ENCODE data around the gene LRRC8A. TPM values are rescaled to one million over a fixed set of nuclear protein-coding genes. Genes with fewer than 3 reads are reported as not detected.

LRRC8A gene
- polyA plus RNA-seq, 1 donor = 24.2 TPM

DNA sequence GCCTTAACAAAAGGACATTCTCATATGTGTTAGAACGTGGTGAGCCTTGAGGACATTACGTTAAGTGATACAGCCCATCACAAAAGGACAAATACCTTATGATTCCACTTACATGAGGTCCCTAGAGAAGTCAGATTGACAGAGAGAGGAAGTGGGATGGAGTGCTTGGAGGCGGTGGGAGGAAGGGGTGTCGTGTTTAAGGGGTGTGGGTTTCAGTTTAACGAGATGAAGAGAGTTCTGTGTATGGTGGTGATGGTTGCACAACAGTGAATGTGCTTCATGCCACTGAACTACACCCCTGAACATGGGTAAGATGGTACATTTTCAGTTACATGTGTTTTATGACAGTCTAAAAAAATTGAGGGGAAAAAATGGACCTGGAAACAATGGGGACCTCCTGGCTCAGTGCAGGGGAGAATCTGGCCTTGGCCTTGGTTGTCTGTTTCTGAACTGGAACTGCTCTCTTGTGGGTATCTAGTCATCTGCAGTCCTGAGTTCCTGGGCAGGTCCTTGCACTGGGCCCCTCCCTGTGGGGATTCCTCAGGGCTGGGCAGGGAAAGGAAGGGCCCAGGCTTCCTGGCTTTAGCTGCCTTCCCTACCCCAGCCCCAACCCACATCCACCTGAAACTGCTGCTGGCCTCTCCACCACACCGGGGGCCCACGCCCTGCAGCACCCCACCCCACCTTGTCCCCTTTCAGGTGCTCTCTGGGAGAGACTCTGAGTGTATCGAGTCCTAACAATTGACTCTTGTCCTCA lies 17.8 kb downstream of the LRRC8A start:
- DNase-seq = no peak

DNA sequence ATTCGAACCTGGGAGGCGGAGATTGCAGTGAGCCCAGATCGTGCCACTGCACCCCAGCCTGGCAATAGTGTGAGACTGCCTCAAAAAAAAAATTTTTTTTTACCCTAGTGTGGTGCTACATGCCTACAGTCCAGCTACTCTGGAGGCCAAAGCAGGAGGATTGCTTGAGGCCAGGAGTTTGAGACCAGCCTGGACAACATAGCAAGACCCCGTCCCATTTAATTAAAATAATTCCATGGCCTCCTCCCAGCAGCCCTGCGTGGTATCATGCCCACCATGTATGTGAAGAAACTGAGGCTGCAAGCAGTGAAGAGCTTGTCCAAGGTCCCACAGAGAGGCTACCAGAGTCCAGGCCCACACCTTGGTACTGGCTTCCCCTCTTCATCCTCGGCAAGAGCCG lies 19.4 kb downstream of the LRRC8A start:
- no peak for DNase-seq

DNA sequence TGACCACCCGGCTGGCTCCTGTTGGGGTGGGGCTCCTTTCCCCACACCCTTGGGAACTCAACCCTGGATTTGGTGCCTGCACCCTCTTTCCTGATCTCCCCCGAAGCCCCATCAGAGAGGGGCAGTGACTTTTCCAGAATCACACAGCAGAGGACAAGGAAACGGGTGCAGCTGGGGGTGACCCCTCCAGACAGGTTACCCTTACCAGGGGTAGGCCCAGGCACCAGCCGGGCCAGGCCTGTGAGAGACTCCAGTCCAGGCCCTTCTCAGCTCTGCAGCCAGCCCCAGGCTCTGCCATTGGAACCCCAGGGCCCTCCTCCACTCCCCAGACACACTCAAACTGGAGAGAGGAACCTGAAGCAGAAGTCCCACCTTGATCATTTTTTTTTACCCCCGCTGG lies 19.9 kb downstream of the LRRC8A start:
- no peak for DNase-seq

DNA sequence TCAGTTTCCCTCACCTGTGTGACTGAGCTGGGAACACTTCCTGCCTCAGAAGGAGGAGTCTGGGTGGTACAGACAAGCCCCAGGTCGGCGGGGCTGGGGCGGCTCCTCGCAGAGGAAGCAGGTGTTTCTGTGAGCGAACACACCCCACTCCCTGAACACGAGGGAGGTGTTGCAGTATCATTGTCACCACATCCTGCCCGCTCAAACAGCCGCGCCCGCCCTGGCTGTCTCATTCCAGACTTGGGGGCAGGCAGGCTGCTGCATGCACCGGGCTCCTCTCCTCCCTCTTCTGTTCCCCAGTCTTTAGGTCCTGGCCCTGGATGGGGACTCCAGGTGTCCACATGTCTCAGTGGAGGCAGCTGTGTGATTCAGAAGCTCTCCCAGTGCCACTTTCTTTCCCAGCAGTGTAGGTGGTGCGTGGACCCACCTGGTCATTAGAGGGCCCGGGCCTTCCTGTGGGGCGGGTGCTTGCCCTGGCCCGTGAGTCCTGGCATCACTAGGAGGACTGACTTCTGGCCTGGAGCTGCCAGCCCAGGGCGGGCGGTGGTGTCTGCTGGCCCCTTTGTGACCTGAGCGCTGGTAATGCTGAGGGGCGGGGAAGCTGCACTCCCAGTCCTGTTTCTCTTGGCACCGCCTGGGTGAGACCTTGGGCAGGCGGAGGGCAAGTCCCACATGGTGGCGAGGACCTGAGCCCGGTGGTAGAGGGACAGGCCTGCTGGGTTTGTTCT lies 20.6 kb downstream of the LRRC8A start:
- no peak for DNase-seq

DNA sequence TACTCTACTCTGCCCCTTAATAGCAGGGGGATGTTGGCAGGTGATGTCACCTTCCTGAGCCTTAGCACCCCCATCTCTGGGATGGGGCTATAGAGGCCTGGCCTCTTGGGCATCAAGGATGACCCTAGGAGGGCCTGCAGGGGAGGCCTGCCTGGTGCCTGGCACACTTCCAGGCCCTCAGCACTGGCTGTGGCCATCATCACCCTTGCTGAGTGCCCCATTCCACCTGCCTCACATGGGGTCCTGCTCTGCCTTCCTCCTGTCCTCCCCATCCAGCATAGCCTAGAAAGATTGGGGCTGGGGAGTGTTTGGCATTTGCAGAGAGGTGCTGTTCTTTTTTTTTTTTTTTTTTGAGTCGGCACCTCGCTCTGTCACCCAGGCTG lies 21.1 kb downstream of the LRRC8A start:
- no peak for DNase-seq

DNA sequence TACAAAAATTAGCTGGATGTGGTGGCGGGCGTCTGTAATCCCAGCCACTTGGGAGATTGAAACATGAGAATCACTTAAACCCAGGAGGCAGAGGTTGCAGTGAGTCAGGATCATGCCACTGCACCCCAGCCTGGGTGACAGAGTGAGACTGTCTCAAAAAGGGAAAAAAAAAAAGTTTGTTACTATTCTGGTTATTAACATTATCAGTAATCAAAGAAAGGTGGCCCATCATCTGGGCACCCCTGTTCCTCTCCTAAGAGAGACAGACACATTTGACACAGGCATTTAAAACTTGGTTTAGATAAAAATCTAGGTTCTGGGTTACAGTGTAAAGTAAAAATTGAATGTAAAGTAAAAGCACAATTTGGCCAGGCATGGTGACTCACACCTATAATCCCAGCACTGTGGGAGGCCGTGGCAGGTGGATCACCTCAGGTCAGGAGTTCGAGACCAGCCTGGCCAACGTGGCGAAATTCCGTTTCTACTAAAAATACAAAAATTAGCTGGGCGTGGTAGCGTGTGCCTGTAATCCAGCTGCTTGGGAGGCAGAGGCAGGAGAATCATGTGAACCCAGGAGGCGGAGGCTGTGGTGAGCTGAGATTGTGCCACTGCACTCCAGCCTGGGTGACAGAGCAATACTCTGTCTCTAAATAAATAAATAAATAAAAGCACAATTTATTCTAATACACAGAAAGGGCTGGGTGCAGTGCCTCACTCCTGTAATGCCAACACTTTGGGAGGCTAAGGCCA lies 22.1 kb downstream of the LRRC8A start:
- DNase-seq = no peak

DNA sequence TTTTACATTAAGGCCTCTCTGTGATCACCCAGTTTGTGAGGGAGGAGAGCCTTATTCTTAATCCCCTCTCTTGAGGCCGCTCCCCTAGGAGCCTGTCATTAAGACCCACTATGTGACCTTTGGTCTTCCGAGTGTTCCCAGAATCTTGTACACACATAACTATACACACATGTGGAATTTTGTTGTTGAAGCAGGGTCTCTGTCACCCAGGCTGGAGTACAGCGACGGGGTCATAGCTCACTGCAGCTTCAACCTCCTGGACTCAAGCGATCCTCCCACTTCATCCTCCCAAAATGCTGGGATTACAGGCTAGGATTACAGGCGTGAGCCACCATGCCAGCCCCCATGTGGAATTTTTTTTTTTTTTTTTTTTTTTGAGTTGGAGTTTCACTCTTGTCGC lies 24.0 kb downstream of the LRRC8A start:
- no peak for DNase-seq

DNA sequence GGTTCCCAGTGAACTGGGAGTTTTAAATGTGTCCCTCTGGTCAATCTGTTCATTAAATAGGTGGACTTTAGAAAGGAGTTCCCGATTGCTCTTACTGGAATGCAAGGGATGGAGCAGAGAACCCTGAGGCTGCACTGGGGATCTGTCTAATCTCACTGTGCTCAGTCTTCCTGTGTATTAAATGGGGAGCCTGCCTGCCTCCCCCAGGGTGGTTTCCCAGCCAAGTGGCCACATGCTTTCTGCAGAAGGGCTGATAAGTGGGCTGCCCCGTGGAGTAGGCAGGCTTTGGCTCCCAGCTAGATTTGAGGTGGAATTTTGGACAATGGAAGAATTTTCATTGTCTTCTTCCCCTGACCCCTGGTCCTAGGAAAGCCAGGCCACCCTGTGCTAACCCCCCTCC lies 24.8 kb downstream of the LRRC8A start:
- no peak for DNase-seq

DNA sequence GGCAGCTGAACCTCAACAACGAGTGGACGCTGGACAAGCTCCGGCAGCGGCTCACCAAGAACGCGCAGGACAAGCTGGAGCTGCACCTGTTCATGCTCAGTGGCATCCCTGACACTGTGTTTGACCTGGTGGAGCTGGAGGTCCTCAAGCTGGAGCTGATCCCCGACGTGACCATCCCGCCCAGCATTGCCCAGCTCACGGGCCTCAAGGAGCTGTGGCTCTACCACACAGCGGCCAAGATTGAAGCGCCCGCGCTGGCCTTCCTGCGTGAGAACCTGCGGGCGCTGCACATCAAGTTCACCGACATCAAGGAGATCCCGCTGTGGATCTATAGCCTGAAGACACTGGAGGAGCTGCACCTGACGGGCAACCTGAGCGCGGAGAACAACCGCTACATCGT lies 26.4 kb downstream of the LRRC8A start:
- no peak for DNase-seq

DNA sequence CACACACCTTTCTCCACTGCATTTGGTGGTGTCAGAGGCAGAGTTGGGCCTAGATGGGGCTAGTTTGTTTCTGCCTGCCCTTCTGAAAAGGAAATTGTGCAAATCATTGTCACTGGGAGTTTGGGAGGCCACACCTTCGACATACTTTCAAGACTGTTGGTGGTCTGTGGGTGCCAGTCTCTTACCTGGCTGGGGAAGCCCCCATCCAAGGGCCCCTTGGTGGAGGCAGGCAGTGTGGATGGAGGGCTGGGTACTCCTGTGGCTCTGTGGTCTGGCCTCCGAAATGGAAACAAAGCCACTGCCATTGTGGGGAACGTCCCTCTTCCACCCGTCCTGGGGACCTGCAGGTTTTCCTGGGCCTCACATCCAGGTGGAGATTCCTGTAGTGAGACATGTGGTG lies 27.9 kb downstream of the LRRC8A start:
- DNase-seq = no peak

DNA sequence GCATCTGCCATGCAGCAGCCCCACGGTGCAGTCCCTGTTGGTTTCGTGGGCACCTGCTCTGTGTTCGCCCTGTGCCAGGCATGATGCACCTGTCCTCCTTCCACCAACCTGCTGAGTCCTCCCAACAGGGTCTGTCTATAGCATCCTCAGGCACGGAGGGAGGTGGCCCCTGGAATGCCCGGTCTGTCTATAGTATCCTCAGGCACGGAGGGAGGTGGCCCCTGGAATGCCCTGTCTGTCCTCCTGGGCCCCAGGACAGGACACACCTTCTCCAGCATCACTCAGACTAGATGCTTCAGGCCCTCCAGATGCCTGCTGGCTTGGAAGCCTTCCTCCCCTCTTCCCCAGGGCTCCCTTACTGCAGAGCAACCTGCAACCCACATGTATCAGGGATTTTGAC lies 29.0 kb downstream of the LRRC8A start:
- DNase-seq = no peak

DNA sequence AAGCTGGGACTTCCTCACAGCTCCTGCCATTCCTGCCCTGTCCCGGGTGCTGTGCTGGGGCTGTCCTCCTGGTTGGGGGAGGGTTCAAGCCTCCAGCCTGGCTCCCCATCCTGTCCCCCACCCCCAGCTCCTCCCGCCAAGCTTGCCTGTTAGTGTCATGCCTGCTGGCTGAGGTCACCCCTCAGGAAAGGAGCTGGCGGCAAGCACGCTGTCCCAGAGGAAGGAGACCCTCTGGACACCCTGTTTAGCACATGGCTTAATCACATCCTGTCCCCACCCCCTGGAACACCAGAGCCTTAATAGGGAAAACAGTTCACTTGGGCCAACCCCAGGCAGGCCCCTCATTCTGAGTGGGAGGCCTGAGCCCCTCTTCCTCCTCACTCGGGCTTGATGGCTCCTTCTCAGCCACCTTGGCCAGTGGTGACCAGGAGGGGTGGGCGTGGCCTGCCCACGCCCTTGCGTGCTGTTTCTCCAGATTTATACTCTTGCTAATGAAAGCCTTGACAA lies 29.6 kb downstream of the LRRC8A start:
- no peak for DNase-seq

DNA sequence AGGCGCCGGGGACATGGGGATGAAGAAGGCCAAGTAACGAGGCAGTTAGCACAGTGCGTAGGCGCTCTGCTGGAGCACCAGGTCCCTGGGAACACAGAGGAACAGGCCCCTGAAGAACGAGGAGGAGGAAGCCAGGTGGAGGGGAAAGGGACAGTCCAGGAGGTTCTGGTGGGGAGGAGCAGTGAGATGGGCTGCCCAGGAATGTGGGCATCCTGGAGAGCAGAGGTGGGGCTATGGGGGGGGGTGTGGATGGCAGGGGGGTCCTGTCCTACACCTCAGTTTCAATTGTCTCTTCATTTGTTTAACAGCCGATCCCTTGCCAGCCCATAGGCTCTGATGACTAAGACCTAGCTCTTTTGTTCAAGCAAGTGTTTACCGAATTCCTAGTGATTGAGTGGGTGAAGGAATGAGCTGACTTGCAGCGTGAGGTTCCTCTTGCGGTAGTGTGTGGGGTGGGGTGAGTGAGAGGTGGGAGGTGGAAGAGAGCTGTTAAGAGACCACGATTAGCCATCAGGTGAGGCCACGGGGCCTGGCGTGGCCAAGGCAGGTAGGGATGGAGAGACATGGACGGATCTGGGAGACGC lies 30.4 kb downstream of the LRRC8A start:
- DNase-seq = no peak

DNA sequence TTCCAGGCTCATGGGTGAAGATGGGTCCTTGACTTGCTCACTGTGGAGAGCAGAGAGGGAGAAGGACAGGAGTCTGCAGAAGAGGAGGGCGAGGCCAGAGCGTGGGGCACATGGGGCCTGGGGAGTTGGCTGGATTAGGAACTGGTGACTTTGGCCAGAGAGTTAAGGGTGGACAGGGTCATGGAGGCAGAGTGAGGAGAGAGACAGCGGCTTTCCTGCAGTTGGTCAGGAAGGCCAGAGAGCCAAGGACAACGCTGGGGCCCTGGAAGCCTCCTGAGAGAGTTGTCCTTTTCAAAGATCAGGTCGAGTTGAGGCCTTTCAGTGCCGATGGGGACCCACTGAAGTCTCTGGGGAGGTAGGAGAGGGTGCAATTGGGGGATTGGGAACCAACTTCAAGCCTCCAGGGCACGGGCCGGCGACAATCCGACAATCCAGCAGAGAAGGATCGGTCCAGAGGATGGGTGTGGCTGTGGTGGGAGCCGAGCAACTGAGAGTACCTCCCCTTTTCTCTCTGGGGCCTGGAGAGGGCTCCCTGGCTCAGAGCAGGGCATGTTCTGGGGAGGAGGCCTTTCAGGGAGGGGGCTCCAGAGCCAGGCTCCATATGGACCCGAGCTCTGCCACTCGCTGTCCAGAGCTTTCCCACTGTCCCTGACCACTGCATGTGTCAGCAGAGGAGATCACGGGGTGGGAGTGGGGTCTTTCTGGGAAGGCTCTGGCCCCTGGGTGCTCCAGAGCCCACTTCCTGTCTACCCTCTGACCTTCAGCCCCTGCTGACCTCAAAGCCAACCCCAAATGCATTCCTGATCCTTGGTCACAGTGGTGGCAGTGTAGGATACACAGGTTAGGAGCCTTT lies 31.3 kb downstream of the LRRC8A start:
- DNase-seq = no peak

DNA sequence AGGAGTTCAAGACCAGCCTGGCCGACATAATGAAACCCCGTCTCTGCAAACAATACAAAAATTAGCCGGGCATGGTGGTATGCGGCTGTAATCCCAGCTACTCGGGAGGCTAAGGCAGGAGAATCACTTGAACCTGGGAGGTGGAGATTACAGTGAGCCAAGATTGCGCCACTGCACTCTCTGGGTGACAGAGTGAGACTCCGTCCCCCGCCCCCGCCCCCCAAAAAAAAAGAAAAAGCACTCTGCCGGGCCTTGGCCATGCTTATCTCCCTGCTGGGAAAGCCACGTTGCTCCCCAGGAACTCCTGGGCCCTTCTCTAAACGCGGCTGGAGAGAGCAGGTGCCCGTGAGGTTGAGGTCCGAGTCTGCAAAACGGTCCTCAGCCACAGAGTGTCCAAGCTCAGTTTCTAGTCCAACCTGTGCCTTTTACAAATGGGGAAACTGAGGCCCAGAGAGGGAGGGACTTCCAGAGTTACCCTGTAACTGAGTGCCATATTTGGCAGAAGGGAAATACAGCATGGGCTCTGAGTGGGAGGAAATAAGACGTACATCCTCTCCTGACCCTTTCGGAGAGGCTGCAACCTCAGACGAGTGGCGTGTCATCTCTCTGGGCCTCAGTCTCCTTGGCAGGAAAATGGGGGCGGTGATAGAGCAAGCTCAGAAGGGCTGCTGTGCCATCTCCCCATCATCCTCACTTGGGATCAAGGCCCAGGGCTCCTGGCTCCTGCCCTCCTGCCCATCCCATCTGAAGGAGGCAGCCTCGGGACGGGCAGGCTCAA lies 32.3 kb downstream of the LRRC8A start:
- DNase-seq = no peak

DNA sequence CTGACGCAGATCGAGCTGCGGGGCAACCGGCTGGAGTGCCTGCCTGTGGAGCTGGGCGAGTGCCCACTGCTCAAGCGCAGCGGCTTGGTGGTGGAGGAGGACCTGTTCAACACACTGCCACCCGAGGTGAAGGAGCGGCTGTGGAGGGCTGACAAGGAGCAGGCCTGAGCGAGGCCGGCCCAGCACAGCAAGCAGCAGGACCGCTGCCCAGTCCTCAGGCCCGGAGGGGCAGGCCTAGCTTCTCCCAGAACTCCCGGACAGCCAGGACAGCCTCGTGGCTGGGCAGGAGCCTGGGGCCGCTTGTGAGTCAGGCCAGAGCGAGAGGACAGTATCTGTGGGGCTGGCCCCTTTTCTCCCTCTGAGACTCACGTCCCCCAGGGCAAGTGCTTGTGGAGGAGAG lies 34.3 kb downstream of the LRRC8A start:
- DNase-seq = no peak

DNA sequence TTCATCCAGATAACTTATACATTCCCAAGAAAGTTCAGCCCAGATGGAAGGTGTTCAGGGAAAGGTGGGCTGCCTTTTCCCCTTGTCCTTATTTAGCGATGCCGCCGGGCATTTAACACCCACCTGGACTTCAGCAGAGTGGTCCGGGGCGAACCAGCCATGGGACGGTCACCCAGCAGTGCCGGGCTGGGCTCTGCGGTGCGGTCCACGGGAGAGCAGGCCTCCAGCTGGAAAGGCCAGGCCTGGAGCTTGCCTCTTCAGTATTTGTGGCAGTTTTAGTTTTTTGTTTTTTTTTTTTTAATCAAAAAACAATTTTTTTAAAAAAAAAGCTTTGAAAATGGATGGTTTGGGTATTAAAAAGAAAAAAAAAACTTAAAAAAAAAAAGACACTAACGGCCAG lies 34.8 kb downstream of the LRRC8A start:
- no peak for DNase-seq

DNA sequence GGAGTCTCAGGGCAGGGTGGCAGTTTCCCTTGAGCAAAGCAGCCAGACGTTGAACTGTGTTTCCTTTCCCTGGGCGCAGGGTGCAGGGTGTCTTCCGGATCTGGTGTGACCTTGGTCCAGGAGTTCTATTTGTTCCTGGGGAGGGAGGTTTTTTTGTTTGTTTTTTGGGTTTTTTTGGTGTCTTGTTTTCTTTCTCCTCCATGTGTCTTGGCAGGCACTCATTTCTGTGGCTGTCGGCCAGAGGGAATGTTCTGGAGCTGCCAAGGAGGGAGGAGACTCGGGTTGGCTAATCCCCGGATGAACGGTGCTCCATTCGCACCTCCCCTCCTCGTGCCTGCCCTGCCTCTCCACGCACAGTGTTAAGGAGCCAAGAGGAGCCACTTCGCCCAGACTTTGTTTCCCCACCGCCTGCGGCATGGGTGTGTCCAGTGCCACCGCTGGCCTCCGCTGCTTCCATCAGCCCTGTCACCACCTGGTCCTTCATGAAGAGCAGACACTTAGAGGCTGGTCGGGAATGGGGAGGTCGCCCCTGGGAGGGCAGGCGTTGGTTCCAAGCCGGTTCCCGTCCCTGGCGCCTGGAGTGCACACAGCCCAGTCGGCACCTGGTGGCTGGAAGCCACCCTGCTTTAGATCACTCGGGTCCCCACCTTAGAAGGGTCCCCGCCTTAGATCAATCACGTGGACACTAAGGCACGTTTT lies 35.4 kb downstream of the LRRC8A start:
- DNase-seq = no peak

DNA sequence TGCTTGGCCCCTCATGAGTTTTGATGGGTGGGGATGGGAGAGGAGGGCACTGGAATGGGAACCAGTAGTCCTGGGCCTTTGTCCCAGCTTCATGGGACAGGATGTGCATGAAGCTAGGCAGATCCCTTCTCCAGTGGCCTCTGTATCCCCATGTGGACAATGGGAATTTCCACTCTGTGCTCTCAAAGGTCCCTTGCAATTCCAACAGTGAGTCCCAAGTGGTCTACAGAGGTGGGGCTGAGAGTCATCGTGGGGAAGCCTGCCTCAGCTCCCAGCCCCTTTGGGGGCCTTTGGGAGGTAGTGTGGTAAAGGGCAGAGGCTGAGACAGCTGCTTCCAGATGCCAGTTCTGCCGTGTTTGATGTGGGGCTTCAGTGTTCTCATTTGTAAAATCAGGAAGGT lies 37.0 kb downstream of the LRRC8A start:
- DNase-seq = no peak

DNA sequence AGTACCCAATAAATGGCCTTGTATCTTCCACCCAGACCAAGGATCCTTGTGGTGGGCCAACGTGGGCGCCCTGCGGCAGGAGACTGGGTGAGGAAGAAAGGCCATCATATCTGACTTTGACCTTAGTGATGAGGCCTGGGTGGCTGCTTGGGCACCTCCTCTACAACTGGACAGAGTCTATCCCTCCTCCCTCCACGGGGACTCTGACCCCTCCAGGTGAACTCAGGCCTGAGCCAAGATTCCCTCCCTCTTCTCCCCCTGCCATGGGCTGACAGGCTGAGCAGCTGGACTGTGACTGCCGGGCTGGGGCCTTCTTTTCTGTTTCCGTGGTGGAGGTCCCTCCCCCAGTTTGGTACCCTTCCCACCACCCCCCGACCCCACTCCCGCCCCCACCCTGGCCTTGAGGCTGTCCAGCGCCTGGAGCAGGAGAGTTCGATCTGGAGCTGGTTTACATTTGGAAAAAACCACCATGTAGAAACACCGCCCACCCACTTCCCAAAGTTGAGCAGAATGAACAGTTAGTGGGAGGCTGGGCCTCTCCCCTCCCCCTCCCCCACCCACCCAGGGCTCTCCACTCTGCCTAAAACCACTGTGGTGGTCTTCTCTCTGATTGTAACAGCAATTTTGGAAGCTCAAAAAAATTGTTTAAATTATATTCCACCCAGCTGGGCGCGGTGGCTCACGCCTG lies 37.6 kb downstream of the LRRC8A start:
- DNase-seq = peak; percentile 12
